Measurements from ENCODE around the gene POTEE.
"Not testable (repeated sequence)": the region's sequence is repeated elsewhere in the genome, so short reads cannot be mapped to it uniquely, and the experiment has no call there.

DNA sequence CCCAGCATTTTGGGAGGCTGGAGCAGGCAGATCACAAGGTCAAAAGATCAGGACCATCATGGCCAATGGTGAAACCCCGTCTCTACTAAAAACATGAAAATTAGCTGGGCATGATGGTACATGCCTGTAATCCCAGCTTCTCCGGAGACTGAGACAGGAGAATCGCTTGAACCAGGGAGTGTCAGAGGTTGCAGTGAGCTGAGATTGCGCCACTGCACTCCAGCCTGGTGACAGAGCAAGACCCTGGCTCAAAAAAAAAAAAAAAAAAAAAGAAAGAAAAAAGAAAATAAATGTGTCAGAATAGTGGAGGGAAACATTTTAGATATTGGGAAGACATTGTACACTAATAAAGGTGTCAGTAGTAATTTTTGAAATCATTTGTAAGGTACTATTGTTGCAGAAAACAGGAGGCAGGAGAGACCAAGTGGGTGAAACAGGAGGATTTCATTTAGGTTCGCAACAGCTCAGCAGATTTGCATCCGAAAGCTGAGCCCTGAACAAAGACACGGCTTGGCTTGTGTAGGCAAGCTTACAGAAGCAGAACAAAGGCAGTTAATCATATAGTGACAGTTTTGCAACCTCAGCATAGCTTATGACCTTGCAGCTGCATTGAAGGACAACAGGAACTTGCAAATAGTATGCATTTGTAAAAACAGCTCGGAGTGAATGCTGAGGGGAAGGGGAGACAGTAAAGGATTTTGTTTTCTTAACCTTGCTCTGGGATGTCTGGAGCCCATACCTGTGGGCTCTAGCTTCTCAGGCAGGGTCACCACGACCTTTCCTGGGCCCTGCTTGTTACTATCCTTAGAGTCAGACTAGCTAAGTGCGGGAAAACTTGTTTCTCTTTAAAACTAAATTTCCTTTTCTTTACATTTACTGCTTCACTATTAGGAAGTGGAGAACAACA lies 26.5 kb downstream of the POTEE start:
- TF ChIP-seq, protein P1, sequence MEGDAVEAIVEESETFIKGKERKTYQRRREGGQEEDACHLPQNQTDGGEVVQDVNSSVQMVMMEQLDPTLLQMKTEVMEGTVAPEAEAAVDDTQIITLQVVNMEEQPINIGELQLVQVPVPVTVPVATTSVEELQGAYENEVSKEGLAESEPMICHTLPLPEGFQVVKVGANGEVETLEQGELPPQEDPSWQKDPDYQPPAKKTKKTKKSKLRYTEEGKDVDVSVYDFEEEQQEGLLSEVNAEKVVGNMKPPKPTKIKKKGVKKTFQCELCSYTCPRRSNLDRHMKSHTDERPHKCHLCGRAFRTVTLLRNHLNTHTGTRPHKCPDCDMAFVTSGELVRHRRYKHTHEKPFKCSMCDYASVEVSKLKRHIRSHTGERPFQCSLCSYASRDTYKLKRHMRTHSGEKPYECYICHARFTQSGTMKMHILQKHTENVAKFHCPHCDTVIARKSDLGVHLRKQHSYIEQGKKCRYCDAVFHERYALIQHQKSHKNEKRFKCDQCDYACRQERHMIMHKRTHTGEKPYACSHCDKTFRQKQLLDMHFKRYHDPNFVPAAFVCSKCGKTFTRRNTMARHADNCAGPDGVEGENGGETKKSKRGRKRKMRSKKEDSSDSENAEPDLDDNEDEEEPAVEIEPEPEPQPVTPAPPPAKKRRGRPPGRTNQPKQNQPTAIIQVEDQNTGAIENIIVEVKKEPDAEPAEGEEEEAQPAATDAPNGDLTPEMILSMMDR (IDR thresholded peaks at IDR 0.05 in 8 of 11, conservative IDR thresholded peaks at IDR 0.05 in 3 of 11) = not testable (repeated sequence)
- TF ChIP-seq POLR2A (IDR thresholded peaks at IDR 0.05) = not testable (repeated sequence)
- peak in 1 of 3 donors; percentile 80 for TF ChIP-seq POLR2AphosphoS5 (IDR thresholded peaks at IDR 0.05)
